22Rv1 (cell line): Measurements from ENCODE around the gene LTBP1.

ENCODE experiments used
- CTCF ChIP-seq: fragments of 450-650 bp; IDR thresholded peaks from 2 replicates; pipeline ENCODE4 v1.5.1; 2017; ENCODE audit warnings: mild to moderate bottlenecking
- ZFX ChIP-seq: fragments of 450-650 bp; IDR thresholded peaks from 2 replicates; pipeline ENCODE4 v1.6.1; 2017; ENCODE audit warnings: antibody characterized with exemption, borderline replicate concordance

DNA sequence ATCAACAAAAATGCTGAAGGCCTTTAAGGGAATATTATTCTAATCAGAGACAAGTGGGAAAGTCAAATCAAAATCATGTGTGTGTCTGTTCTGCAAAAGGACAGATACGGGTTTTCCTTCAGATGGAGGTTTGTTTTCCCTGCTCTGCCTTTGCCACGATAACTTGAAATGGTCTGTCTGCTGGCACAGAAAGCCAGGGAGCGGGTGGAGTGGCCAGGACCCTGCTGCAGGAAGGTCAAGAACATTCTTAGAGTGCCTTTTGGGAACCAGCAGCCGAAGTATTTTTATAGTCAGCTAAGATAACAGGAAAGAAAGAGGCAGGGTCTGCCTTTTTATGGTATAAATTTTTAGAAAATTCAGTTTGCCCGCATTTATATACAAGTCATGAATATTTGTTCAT, 234.2 kb downstream of the LTBP1 start:
- TF ChIP-seq CTCF (no peak), ZFX (no peak)
